CD4-positive, alpha-beta T cell treated with Interleukin-15 for 1 hour (primary cell): ENCODE data around the gene SIVA1.
A peak's percentile ranks its signal among the peaks of the same experiment; 100 is the strongest.

Experiments
- DNase-seq: peaks from one replicate; pipeline ENCODE4 v3.0.0-alpha.2; 2020

The SIVA1 gene

GRCh38 chr14:104786726-104787675 lies 34.1 kb downstream of the SIVA1 start:
- DNase-seq = no peak

DNA sequence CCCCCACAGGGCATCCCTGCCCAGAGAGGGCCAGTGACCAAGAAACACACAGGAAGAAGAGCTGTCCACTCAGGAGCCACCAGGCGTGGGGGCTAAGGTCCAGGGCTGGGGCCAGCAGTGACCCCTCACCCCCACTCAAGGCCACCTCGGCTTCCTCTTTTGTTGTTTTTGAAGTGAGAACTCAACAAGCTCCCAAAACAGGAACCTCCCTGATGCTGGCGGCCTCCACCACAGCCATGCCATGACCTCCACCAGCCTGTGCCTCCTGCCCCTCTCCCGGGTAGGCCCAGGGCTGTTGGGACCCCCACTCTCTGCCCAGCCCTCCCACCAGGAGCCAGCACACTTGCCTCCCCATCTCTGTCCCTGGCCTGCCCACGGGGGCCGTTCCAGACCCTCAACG lies 34.8 kb downstream of the SIVA1 start:
- peak; percentile 30 for DNase-seq

DNA sequence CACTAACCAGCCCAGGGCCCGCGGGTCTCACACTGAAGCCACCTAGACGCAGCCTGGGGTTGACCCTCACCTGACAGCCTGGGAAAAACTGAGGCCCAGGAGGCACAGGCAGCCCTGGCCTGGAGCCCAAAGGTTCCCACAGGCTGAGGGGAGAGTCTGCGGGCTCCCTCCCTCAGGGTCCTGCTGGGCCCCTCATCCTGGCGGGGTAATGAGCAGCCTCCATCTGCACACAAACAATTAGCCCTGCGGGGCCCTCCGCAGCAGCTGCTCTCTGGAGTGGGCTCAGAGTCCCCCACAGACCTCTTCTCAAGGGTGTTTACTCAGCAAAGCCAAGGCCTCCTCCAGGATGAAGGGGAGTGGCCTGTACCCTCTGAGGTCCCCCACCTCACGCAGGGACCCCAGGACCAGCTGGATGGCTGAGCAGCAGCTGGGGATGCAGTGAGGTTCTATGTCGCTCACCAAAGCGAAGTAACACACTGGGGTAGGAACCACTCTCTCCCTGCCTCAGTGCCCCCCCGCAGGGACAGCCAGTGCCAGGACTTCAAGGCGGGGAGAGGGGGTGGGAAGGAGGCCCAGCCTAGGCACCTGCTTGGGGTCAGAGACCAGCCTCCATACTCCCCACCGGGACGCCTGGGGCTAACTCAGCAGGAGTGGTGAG lies 35.3 kb downstream of the SIVA1 start:
- no peak for DNase-seq

- no peak for DNase-seq
These were observed 36.1 kb downstream of the SIVA1 start for GRCh38 chr14:104788873-104789663.

GRCh38 chr14:104789752-104790743 lies 37.1 kb downstream of the SIVA1 start:
- DNase-seq = no peak

GRCh38 chr14:104791425-104791824 lies 38.5 kb downstream of the SIVA1 start:
- DNase-seq = no peak

DNA sequence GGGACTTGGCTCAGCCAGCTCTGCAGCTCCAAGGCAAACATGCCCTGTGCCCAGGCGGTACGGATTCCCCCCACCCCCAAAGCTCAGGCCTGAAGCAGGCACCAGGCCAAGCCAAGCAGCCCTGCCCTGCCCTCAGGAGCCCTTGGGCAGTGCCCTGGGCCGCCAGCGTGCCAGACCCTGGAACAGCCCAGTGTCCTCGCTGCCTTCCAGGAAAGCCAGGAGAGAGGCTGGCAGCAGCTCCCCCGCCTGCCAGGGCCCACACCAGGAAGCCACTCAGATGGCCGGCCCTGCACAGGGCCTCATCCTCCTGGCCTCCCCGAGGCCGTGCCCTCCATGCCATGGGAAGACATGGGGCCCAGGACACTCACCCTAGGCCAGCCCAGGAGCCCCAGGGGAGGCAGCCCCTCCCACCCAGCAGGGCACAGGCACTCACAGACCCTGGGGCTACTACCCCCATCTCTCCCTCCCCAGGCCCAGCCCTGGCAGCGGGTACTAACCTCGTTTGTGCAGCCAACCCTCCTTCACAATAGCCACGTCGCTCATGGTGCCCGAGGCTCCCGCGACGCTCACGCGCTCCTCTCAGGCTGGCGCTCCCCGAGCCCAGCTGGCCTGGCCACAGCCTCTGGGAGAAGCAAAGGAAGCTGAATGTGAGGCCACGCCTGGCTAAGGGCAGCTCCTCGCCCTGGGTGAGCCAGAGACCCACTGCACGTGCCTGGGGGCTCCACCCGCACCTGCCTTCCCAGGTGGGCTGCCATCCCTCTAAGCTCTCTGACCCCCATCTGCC lies 39.3 kb downstream of the SIVA1 start:
- no peak for DNase-seq

DNA sequence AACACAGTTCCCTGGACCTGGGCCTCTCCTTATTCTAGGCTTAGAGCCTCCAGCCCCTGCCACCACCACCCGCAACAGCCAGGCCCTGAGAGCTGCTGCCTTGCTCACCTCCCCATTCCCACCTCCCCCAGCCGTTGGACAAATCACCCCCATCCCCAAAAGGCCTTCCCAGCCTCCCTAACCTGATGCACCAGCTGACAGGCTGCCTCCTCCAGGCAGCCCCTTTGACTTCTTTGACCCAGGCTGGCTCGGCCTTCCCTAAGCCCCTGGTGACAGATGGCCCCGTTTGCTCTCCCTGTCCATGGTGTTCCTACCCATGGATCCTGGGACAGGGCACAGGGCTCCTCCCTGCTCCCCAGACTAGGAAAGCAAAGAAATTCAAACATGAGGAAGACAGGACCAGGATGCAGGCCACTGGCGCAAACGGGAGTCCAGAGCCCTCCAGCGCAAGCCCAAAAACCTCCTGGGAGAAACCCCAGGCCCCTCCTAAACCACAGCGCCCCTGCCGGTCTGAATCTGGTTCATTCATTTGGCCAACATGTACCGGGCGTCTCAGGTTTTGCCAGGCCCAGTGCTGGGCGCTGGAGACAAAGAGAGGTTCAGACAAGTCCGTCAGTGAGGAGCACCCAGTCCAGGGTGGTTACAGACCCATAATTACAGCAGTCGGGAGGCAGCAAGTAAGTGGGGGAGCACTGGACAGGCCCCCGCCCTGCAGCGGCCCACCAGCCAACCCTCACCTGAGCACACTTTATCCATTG lies 40.2 kb downstream of the SIVA1 start:
- DNase-seq = no peak

GRCh38 chr14:104793703-104793959 lies 40.7 kb downstream of the SIVA1 start:
- no peak for DNase-seq

- no peak for DNase-seq
These were observed 41.2 kb downstream of the SIVA1 start for GRCh38 chr14:104794099-104794498.

GRCh38 chr14:104794631-104794992 lies 41.7 kb downstream of the SIVA1 start:
- no peak for DNase-seq

- no peak for DNase-seq
These were observed 42.2 kb downstream of the SIVA1 start, which contains the start of gene AKT1 for GRCh38 chr14:104794993-104795780. AKT1 (minus strand) TSS chr14:104795748; CDS start chr14:104792643, 3,105 bp downstream.

- peak; percentile 60 for DNase-seq
These were observed 43.1 kb downstream of the SIVA1 start for GRCh38 chr14:104795781-104796686.

- DNase-seq = no peak
These were observed 43.7 kb downstream of the SIVA1 start for GRCh38 chr14:104796687-104797081.

GRCh38 chr14:104797115-104798044 lies 44.4 kb downstream of the SIVA1 start:
- DNase-seq = no peak

DNA sequence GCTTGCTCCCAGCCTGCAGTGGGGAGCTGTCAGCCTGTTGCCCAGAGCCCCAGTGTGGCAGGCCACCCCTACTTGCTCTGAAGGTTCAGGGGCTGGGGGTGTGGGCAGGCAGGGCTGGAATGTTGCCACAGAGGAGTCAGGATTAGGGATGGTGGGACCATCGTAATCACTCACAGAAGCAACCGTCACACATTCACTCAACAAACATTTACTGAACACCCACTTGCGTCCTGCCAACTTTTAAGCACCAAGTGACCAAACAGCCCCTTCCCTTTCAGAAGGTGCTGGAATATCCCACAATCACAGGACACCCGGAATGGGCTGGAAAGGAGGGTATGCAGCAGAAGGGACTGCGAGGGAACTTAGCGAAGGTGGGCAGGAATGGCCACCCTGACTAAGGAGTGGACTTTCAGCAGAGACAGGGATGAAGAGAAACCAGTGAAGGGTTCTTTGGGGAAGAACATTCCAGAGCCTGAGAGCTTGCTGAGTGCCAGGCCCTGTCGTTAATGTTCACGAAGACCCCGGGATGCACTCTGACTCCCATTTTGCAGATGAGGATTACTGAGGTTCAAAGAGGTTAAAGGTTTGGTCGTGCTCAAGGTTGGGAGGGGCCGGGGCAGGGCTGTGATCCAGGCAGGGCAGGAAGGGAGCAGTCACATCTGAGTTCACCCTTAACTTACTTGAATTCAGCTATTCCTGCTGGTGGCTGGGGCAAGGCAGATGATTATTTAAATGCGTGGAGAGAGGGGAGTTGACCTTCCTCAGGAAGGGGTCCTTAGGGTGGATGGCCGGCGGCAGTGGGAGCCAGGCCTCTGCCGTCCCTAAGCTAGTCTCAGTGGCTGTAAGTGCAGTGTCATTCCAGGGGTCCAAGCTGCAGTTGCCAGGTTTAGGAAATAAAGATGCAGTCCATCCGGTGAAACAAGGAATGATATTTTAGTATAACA lies 45.6 kb downstream of the SIVA1 start:
- DNase-seq = no peak
